ENCODE results near the gene TNFRSF4. TPM values are rescaled to one million over a fixed set of nuclear protein-coding genes. Genes with fewer than 3 reads are reported as not detected.

TNFRSF4 gene
- total RNA-seq, 1 experiment from 2014 or later = 0.62 TPM

GRCh38 chr1:1233567-1233892 lies 19.6 kb upstream of the TNFRSF4 start:
- TF ChIP-seq SIN3A (IDR thresholded peaks at IDR 0.05; ENCODE audit: borderline replicate concordance, insufficient read depth, low read depth, low read length) (no peak), POLR2AphosphoS5 (IDR thresholded peaks at IDR 0.05; ENCODE audit: low read depth, low read length) (no peak), REST (IDR thresholded peaks at IDR 0.05; ENCODE audit: insufficient read depth in 1 of 2, low read depth in 2 of 2, low read length in 1 of 2) (no peak), TCF7L2 (IDR thresholded peaks at IDR 0.05; ENCODE audit: low read depth, low read length) (no peak), CTCF (IDR thresholded peaks at IDR 0.05) (no peak)
- intact Hi-C loops (cut with micrococcal nuclease; ENCODE audit: unreplicated experiment) (loop anchor here (5.0 kb wide), 1 partner anchor 111 kb away; no protein-coding TSS in a partner anchor), in situ Hi-C loops (cut with HindIII; ENCODE audit: low pct_unique_long_range_greater_than_20kb, low sequenced_read_pairs) (no loop called here)
- H3K4me1 ChIP-seq (ENCODE audit: control insufficient read depth, insufficient read depth, low read length) = peaks cover 49% of the 10 kb centered on the region
- no peak for DNase-seq (ENCODE audit: low read depth, low spot score)
- ATAC-seq = no peak
- BruUV-seq (replicated peaks) = no TSS peak
- H3K27ac ChIP-seq (ENCODE audit: low read length) = peak overlapping the region; percentile 65
- no peak overlapping the region for H3K4me3 ChIP-seq (ENCODE audit: low read depth in 2 of 2, low read length in 2 of 2)
- no peaks in the 10 kb centered on the region for H3K27me3 ChIP-seq (ENCODE audit: control insufficient read depth, insufficient read depth, low read length)
- ChIA-PET POLR2A (no interaction called here), CTCF (no interaction called here)
- no peaks in the 10 kb centered on the region for H3K9me3 ChIP-seq (ENCODE audit: control insufficient read depth, insufficient read depth, low read depth, low read length)
- peaks cover 8% of the 10 kb centered on the region; the same call in 1 of the 2 replicates for H3K36me3 ChIP-seq (ENCODE audit: control insufficient read depth, insufficient read depth, low read length)

GRCh38 chr1:1232796-1233566 lies 19.0 kb upstream of the TNFRSF4 start:
- BruUV-seq (replicated peaks) = no TSS peak
- no peaks in the 10 kb centered on the region for H3K9me3 ChIP-seq (ENCODE audit: control insufficient read depth, insufficient read depth, low read depth, low read length)
- no peak for DNase-seq (ENCODE audit: low read depth, low spot score)
- H3K36me3 ChIP-seq (ENCODE audit: control insufficient read depth, insufficient read depth, low read length) = peaks cover 8% of the 10 kb centered on the region; the same call in 1 of the 2 replicates
- in situ Hi-C loops (cut with HindIII; ENCODE audit: low pct_unique_long_range_greater_than_20kb, low sequenced_read_pairs) (no loop called here), intact Hi-C loops (cut with micrococcal nuclease; ENCODE audit: unreplicated experiment) (loop anchor here (5.0 kb wide), 1 partner anchor 111 kb away; no protein-coding TSS in a partner anchor)
- no peaks in the 10 kb centered on the region for H3K27me3 ChIP-seq (ENCODE audit: control insufficient read depth, insufficient read depth, low read length)
- ChIA-PET CTCF (no interaction called here), POLR2A (no interaction called here)
- peak overlapping the region; percentile 65 for H3K27ac ChIP-seq (ENCODE audit: low read length)
- H3K4me3 ChIP-seq (ENCODE audit: low read depth in 2 of 2, low read length in 2 of 2) = no peak overlapping the region
- no peak for ATAC-seq
- peaks cover 44% of the 10 kb centered on the region for H3K4me1 ChIP-seq (ENCODE audit: control insufficient read depth, insufficient read depth, low read length)
- no peak for TF ChIP-seq CTCF (IDR thresholded peaks at IDR 0.05)
- TF ChIP-seq POLR2AphosphoS5 (IDR thresholded peaks at IDR 0.05; ENCODE audit: low read depth, low read length) = no peak
- no peak for TF ChIP-seq TCF7L2 (IDR thresholded peaks at IDR 0.05; ENCODE audit: low read depth, low read length)
- TF ChIP-seq SIN3A (IDR thresholded peaks at IDR 0.05; ENCODE audit: borderline replicate concordance, insufficient read depth, low read depth, low read length) = no peak
- no peak for TF ChIP-seq REST (IDR thresholded peaks at IDR 0.05; ENCODE audit: insufficient read depth in 1 of 2, low read depth in 2 of 2, low read length in 1 of 2)

Data from Panc1 (cell line).